ENCODE data around the gene IL1RAPL2.

GRCh38 chrX:104854790-104855340 is 288.9 kb downstream of the IL1RAPL2 start:
- TF ChIP-seq PATZ1 (CRISPR knock-in tag; IDR thresholded peaks at IDR 0.05; ENCODE audit: borderline replicate concordance) (no peak), SNAI2 (CRISPR knock-in tag; IDR thresholded peaks at IDR 0.05) (no peak), CREB5 (CRISPR knock-in tag; IDR thresholded peaks at IDR 0.05; ENCODE audit: low read depth) (no peak)
